Cardiac muscle cell (in vitro differentiated cells and primary cell): ENCODE results near the gene SSBP3. TPM values are rescaled to one million over a fixed set of nuclear protein-coding genes. Genes with fewer than 3 reads are reported as not detected.

Source experiments
- DNase-seq, 2 donors: peaks; one replicate each; pipeline versions ENCODE4 v3.0.0 to v3.0.0-alpha.2; 2010 to 2017; ENCODE audit warnings: low read depth in 1 of 2, low spot score in 1 of 2
- H3K27ac ChIP-seq: fragments of 200-600 bp; sonication (generic); 2 replicates; pipeline ENCODE4 v1.5.1; 2016
- H3K27me3 ChIP-seq: fragments of 200-600 bp; sonication (generic); 2 replicates; pipeline ENCODE4 v1.6.0; 2016; ENCODE audit warnings: control low read depth
- H3K36me3 ChIP-seq: fragments of 200-600 bp; sonication (generic); 2 replicates; pipeline ENCODE4 v1.5.1; 2016; ENCODE audit warnings: control low read depth
- H3K4me1 ChIP-seq: fragments of 200-600 bp; sonication (generic); 2 replicates; pipeline ENCODE4 v1.8.1; 2017; ENCODE audit warnings: low read depth, mild to moderate bottlenecking, mixed run types
- H3K4me3 ChIP-seq: fragments of 200-600 bp; sonication (generic); 2 replicates; pipeline ENCODE4 v1.5.1; 2016; ENCODE audit warnings: mild to moderate bottlenecking
- H3K9me3 ChIP-seq: fragments of 200-600 bp; sonication (generic); 2 replicates; pipeline ENCODE4 v1.5.1; 2017; ENCODE audit warnings: low read depth, mild to moderate bottlenecking, control low read depth
- CTCF ChIP-seq: IDR thresholded peaks from 2 replicates; pipeline ENCODE4 v1.5.1; 2012; ENCODE audit warnings: low read depth, mild to moderate bottlenecking, low read length
- polyA plus RNA-seq: library from polyadenylated mRNA; unstranded; fragments of >200 nt; fragmentation: Nextera tagmentation; extraction: Ambion mirVana; gene quantifications from 2 replicates; pipeline ENCODE4 v1.2.1, GENCODE V29; 2016
- total RNA-seq: library from RNA; depleted of rRNA; stranded (reverse); fragments of >200 nt; gene quantifications from 2 replicates; pipeline ENCODE4 v1.2.3, GENCODE V29; 2016

SSBP3 gene
- total and polyA plus RNA-seq, 2 experiments from 2014 or later: 40.2 to 81.0 TPM

- H3K27ac ChIP-seq: no peak overlapping the region
- no peaks in the 10 kb centered on the region for H3K27me3 ChIP-seq
- no peak for TF ChIP-seq CTCF
Measured at GRCh38 chr1:54229281-54229891, 176.8 kb downstream of the SSBP3 start.

DNA sequence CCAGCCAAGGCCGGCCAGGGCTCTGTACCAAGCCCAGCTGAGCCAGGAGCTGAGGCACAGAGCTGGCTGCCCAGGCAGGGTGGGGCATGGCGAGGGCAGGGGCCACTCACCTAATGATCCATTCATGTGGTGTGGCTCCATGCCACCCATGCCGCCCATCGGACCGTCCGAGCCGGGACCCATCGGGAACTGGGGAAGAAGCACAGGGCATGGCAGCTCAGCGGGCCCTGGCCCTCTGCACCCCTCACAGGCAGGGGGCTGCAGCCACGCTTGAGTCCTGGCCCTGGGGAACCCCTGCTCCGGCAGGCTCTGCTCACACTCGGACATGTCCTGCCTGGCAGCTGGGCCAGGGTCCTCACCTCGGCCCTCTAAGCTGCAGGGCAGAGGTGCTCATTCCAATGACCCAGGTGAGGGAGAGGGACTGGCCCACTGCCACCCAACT, 177.5 kb downstream of the SSBP3 start:
- DNase-seq: no peak
- TF ChIP-seq CTCF: no peak
- no peaks in the 10 kb centered on the region for H3K27me3 ChIP-seq
- H3K36me3 ChIP-seq: peaks cover 14% of the 10 kb centered on the region
- H3K4me3 ChIP-seq: no peak overlapping the region
- H3K4me1 ChIP-seq: no peaks in the 10 kb centered on the region
- no peaks in the 10 kb centered on the region for H3K9me3 ChIP-seq
- H3K27ac ChIP-seq: no peak overlapping the region

More at GRCh38 chr1:54229281-54229891, 176.8 kb downstream of the SSBP3 start:
- no peak overlapping the region for H3K4me3 ChIP-seq
- peak in 1 of 2 donors; percentile 60 for DNase-seq
- H3K9me3 ChIP-seq: no peaks in the 10 kb centered on the region
- H3K4me1 ChIP-seq: no peaks in the 10 kb centered on the region
- peaks cover 14% of the 10 kb centered on the region for H3K36me3 ChIP-seq

GRCh38 chr1:54227891-54228310, 178.3 kb downstream of the SSBP3 start:
- no peak for TF ChIP-seq CTCF
- no peaks in the 10 kb centered on the region for H3K4me1 ChIP-seq
- H3K9me3 ChIP-seq: no peaks in the 10 kb centered on the region
- DNase-seq: no peak
- H3K27ac ChIP-seq: no peak overlapping the region
- H3K36me3 ChIP-seq: peaks cover 14% of the 10 kb centered on the region
- H3K27me3 ChIP-seq: no peaks in the 10 kb centered on the region
- H3K4me3 ChIP-seq: no peak overlapping the region

DNA sequence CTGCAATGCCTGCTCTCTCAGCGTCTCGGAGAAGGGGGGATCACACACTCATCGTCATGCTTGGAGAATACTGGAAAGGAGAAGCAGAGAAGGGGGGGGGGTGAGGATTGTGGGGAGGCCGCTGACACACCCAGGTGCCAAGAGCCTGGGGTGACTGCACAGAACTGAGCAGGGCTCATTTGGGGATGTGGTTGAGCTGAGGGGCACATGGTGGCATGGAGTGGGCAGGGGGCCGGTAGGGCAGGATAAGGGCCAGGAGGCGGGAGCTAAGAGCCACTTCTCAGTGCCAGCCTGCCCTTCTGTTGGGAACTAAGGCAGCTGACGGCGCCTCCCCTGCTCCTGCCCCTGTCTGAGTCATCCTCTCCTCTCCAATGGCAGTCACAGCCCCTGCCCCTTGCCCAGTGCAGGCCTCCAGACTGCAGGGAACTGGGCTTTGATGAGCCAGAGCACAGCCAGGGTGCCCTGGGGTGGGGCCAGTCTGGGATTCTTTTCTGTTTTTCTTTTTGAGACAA, 179.0 kb downstream of the SSBP3 start:
- H3K36me3 ChIP-seq: peaks cover 14% of the 10 kb centered on the region
- H3K4me3 ChIP-seq: no peak overlapping the region
- H3K27me3 ChIP-seq: no peaks in the 10 kb centered on the region
- DNase-seq: peak in 1 of 2 donors; percentile 34
- no peak overlapping the region for H3K27ac ChIP-seq
- no peak for TF ChIP-seq CTCF
- H3K9me3 ChIP-seq: no peaks in the 10 kb centered on the region
- H3K4me1 ChIP-seq: no peaks in the 10 kb centered on the region

GRCh38 chr1:54225986-54226559, 180.1 kb downstream of the SSBP3 start:
- no peak for TF ChIP-seq CTCF
- DNase-seq: no peak
- H3K4me1 ChIP-seq: no peaks in the 10 kb centered on the region
- no peaks in the 10 kb centered on the region for H3K9me3 ChIP-seq
- peaks cover 14% of the 10 kb centered on the region for H3K36me3 ChIP-seq
- H3K27me3 ChIP-seq: no peaks in the 10 kb centered on the region
- no peak overlapping the region for H3K27ac ChIP-seq
- no peak overlapping the region for H3K4me3 ChIP-seq
